OCI-M1 (cell line): ENCODE measurements around the gene SMIM11.
"Not testable (repeated sequence)": the region's sequence is repeated elsewhere in the genome, so short reads cannot be mapped to it uniquely, and the experiment has no call there.

Experiments used
- DNase-seq: peaks from one replicate; lab custom pipeline; 2025; lab: John Stamatoyannopoulos, UW

The SMIM11 gene

GRCh38 chr21:34355570-34355969, 19.7 kb upstream of the SMIM11 start:
- DNase-seq = no peak

DNA sequence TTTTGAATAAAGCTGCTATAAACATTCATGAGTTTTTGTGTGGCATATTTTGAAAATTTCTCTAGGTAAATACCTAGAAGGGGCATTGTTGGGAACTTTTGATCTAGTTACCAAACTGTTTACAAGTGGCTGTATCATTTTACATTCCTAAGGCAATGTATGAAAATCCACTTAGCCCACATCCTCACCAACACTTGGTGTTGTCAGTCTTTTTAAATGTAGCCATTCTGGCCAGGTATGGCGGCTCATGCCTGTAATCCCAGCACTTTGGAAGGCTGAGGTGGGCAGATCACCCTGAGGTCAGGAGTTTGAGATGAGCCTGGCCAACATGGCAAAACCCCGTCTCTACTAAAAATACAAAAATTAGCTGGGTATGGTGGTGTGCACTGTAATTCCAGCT, 17.4 kb upstream of the SMIM11 start:
- no peak for DNase-seq

- no peak for DNase-seq
These were observed 16.4 kb upstream of the SMIM11 start for GRCh38 chr21:34358866-34359265.

GRCh38 chr21:34360488-34361241, 14.6 kb upstream of the SMIM11 start:
- DNase-seq = no peak

DNA sequence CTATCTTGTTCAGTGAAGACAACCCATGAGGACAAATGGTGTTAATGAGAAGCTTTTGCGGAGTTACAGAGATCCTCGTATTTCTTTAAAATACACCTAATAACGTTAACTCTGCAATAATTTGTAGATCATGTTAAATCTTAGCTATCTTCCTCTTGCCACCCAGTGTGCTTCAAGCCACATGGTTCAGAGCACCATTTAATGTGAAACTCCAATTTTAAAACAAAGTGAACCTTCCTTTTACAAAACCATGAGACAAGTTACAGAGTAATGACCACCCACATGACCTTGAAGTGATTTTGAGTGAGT, 13.2 kb upstream of the SMIM11 start:
- no peak for DNase-seq

GRCh38 chr21:34362670-34363069, 12.6 kb upstream of the SMIM11 start:
- DNase-seq = no peak

DNA sequence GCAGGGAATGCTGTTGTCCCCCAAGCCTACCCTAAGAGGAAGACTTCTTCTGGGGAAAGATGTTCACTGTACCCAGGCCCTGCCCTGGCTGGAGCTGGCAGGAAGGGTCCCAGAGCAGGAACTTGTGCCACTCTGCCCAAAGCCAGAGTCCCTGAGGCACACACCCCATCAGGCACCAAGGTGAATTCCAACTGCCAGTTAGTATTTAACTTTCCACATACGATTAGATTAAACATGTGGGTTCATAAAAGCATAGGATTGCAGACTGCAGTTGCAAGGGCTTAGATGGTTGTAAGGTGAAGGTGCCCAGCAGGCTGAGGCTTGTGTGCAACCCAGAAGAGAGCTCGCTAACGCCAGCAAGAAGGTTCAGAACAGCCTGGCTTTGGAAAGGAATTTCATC, 11.6 kb upstream of the SMIM11 start, which contains the start of gene KCNE2:
Gene KCNE2 (plus strand): TSS at position 274 of the 400 bp plus-strand sequence. CDS start 6,473 bp downstream, outside the sequence.
- DNase-seq = no peak

DNA sequence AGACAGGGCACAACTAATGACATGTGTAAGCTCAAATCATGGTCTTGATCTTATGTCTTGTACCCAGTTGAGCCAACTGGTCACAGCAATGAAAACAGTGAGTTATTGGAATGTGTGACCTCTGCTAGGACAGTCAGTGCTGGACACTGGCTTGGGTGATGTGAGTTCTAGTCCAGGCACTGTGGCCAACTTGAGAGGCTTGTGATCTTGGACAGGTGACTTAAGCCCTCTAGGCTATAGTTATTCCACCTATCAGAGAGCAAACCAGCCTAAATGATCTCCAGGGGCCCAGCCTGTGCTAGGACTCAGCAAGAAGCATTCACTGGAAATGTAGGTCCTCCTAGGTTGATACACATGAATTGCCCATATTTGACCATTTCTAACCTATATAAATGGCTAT, 10.4 kb upstream of the SMIM11 start:
- no peak for DNase-seq

- no peak for DNase-seq
These were observed 9.5 kb upstream of the SMIM11 start for GRCh38 chr21:34365809-34366208.

- DNase-seq = peak; percentile 90
These were observed 7.9 kb upstream of the SMIM11 start for GRCh38 chr21:34367320-34367935.

DNA sequence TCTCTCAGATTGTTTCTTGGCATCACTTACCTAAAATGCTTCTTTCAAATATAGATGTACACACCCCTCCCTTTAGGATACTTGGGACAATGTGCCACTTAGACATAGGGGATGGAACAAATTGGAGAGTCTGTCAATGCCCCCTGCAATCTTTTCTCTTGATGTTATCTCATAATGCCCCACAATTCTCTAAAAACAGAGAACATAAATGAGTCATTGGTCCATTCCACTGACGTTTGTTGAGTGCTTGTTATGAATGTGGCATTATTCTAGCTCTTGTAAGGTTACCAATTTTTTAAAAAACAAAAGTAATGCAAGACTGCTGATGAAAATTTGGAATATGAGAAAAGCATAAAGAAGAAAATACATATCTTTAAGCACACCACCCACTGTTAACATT, 5.6 kb upstream of the SMIM11 start:
- no peak for DNase-seq

- DNase-seq = no peak
These were observed 3.0 kb upstream of the SMIM11 start for GRCh38 chr21:34372321-34372720.

DNA sequence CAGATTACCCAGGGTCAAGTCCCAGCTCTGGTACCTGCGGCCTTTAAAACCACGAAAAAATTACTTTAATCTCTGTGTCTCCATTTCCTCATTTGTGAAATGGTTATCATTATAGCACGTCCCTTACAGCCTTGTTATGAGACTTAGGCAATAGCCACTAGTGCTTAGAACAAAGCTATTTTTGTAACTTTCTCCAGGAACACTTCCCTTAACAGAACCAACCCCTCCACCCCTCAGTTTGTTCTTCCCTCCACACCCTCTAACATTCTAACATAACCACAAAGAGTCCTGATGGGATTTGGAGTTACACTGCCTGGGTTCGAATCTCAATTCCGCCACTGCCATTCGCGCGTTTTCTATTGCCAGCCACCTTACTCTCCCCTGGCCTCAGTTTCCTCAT, 845 bp upstream of the SMIM11 start:
- not testable (repeated sequence) for DNase-seq

DNA sequence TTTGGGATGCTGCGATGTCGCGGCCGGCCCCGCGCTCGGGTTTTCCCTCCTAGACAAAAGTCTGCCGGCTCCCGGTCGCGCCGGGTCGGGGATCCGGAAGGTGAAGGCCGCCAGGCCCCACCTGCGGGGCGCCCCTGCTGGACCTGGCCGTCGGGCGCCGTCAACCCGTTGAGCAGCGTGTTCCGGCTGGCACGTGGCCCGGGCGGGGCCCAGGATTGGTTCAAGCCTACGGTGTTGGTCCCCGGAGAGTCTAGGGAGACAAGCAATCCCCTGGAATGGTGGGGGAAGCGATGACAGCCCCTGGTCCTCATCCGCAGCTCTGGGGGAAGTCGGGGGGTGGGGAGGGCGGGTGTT, 289 bp downstream of the SMIM11 start:
- DNase-seq = not testable (repeated sequence)

DNA sequence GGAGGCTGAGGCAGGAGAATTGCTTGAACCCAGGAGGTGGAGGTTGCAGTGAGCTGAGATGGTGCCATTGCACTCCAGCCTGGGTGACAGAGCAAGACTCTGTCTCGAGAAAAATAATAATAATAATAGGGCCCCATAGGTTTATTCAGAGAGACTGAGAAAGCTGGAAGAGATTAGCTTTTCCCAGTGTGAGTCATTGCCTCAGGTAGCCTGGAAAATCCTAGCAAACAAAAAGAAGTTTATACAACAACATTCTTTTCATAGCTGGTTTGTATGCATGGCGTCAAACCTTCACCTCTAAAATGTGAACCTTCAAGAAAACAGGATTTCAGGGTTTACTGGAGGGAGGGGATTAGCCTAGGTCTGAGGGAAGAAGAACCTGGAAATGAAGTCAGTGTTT, 7.8 kb downstream of the SMIM11 start:
- DNase-seq = not testable (repeated sequence)

- DNase-seq = not testable (repeated sequence)
These were observed 8.6 kb downstream of the SMIM11 start for GRCh38 chr21:34383724-34384415.

DNA sequence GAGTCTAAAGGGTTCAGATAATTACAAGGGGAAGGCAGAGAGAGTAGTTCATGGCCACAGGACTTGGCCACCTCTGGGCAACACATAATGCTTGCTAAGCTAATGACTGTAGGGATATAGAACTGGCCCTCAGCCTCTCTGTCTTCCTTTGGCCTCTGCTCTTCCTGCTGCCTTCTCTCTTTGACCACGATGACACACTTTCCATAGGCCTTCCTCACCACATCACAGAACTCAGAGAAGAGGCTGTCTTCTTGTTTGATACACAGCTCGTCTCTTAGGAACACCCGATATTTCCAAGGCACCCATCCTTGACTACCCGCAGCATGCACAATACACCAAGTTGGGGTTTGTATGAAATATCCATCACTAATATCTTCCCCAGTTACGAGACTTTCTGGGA, 25.2 kb downstream of the SMIM11 start:
- not testable (repeated sequence) for DNase-seq

DNA sequence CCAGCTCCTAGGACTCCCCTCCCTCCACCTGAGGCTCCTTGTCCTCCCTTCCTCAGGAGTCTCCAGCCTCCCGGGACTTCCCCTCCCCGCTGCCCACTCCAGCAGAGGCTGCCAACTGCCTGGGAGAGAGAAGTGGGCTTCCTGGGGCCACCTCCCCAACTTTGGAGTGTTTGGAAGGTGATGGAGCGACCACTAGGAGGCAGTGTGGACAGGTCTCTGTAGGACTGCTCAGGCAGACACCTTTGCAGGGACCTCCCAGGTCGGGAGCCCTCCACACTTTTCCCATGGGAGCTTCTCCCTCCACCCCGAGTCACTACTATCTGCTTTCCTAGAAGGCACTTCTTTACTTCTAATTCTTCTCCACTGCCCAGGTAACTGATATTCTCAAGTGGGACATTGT, 29.4 kb downstream of the SMIM11 start:
- not testable (repeated sequence) for DNase-seq

DNA sequence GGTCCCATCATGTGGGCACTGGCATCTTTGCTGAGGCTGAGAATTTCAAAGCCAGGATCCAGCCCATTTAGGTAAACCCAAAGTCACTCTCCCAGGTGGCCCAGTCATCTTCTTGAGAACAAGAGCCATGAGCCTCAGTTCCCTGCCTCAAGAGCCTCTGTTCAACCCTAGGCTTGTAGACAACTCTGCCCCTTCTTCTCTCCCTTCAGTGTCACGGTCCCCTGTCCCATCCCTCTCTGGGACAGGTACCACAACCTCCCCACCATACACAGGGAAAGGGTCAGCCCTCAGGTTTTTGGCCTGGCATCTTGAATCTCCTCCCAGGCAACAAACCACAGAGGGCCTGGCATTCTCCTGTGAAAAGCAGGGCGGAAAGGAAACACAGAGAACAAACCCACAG, 30.4 kb downstream of the SMIM11 start:
- DNase-seq = not testable (repeated sequence)

- DNase-seq = not testable (repeated sequence)
These were observed 30.8 kb downstream of the SMIM11 start for GRCh38 chr21:34406102-34406501.

DNA sequence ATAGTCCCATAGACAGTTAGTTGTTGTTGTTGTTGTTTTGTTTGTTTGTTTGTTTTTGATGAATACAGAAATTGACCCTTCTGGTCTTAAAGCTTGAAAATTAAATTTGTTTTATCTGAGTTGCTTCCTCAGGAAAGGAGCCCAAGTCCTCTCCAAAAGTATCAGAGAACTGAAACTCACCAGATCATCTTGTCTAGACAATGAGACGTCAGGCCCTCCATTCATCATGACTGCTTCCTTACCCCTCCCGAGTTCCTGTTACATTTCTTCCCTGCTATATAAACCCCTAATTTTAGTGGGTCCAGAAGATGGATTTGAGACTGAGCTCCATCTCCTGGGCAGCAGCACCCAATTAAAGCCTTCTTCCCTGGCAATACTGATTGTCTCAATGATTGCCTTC, 31.4 kb downstream of the SMIM11 start:
- DNase-seq = not testable (repeated sequence)

GRCh38 chr21:34407294-34407693, 32.0 kb downstream of the SMIM11 start:
- not testable (repeated sequence) for DNase-seq

GRCh38 chr21:34417448-34418077, 42.3 kb downstream of the SMIM11 start:
- DNase-seq = not testable (repeated sequence)
